Uterus (tissue), 4 donors: ENCODE measurements around the gene PTGIS. TPM values are rescaled to one million over a fixed set of nuclear protein-coding genes. Genes with fewer than 3 reads are reported as not detected.

Experiments used
- DNase-seq, 2 donors: peaks; one replicate each; pipeline ENCODE4 v3.0.0-alpha.2; 2019 to 2020
- H3K27ac ChIP-seq, 2 donors: fragments of 200-600 bp; sonication (generic); 1 replicate in 1 of 2; 2 replicates in 1 of 2; pipeline ENCODE4 v1.5.1; 2016 to 2018
- H3K27me3 ChIP-seq, 2 donors: fragments of 200-600 bp; sonication (generic); one replicate each; pipeline ENCODE4 v1.5.1; 2018 to 2019; ENCODE audit warnings: control low read depth in 1 of 2
- H3K36me3 ChIP-seq, 2 donors: fragments of 200-600 bp; sonication (generic); one replicate each; pipeline ENCODE4 v1.5.1; 2019; ENCODE audit warnings: control low read depth in 1 of 2
- H3K4me1 ChIP-seq, 2 donors: fragments of 200-600 bp; sonication (generic); one replicate each; pipeline ENCODE4 v1.5.1; 2018 to 2019; ENCODE audit warnings: control low read depth in 1 of 2
- H3K4me3 ChIP-seq, 2 donors: fragments of 200-600 bp; sonication (generic); 1 replicate in 1 of 2; 2 replicates in 1 of 2; pipeline ENCODE4 v1.5.1; 2018 to 2019; ENCODE audit warnings: mild to moderate bottlenecking in 1 of 2
- H3K9me3 ChIP-seq, 2 donors: fragments of 200-600 bp; sonication (generic); one replicate each; pipeline ENCODE4 v1.5.1; 2019; ENCODE audit warnings: control low read depth in 1 of 2
- POLR2A ChIP-seq, 2 donors: fragments of 450-650 bp; IDR thresholded peaks; one replicate each; pipeline ENCODE4 v1.6.1; 2016; ENCODE audit warnings: antibody characterized with exemption in 2 of 2, mild to moderate bottlenecking in 1 of 2, moderate library complexity in 1 of 2
- intact Hi-C: fragments of 100-400 bp; cut with DNase I; formaldehyde crosslinking; loops from one replicate; pipeline ENCODE4 v1.15.1; 2023; ENCODE audit warnings: low total_unique reads
- total RNA-seq, 4 donors: library from RNA; depleted of rRNA in 3 of 4; stranded (reverse); fragments of >200 nt in 3 of 4; gene quantifications; one replicate each; pipeline versions ENCODE4 v1.1.0 to v1.2.4, GENCODE V29; 2014 to 2023
- TF ChIP-seq, protein P1 (sequence below), 4 experiments: fragments of 200-600 bp in 2 of 4; fragments of 450-650 bp in 2 of 4; sonication (generic) in 2 of 4; IDR thresholded peaks; one replicate each; pipeline ENCODE4 v1.5.1; 2016 to 2019; ENCODE audit warnings: antibody characterized with exemption in 4 of 4, mild to moderate bottlenecking in 2 of 4, moderate library complexity in 1 of 4
- donor health status: DM: yes; HTN: yes; CAD: no.

PTGIS gene
- total RNA-seq, 4 donors from 2014 or later, result 64.7 to 460 (median 140) TPM

- H3K4me3 ChIP-seq, result no peak overlapping the region
- no peak for TF ChIP-seq POLR2A (IDR thresholded peaks at IDR 0.05)
- TF ChIP-seq, protein P1, sequence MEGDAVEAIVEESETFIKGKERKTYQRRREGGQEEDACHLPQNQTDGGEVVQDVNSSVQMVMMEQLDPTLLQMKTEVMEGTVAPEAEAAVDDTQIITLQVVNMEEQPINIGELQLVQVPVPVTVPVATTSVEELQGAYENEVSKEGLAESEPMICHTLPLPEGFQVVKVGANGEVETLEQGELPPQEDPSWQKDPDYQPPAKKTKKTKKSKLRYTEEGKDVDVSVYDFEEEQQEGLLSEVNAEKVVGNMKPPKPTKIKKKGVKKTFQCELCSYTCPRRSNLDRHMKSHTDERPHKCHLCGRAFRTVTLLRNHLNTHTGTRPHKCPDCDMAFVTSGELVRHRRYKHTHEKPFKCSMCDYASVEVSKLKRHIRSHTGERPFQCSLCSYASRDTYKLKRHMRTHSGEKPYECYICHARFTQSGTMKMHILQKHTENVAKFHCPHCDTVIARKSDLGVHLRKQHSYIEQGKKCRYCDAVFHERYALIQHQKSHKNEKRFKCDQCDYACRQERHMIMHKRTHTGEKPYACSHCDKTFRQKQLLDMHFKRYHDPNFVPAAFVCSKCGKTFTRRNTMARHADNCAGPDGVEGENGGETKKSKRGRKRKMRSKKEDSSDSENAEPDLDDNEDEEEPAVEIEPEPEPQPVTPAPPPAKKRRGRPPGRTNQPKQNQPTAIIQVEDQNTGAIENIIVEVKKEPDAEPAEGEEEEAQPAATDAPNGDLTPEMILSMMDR (IDR thresholded peaks at IDR 0.05), result no peak
- no peaks in the 10 kb centered on the region for H3K27me3 ChIP-seq
- H3K36me3 ChIP-seq, result no peaks in the 10 kb centered on the region
- intact Hi-C loops, result no loop called here
- H3K4me1 ChIP-seq, result no peaks in the 10 kb centered on the region
- H3K9me3 ChIP-seq, result no peaks in the 10 kb centered on the region
- DNase-seq, result no peak
- H3K27ac ChIP-seq, result no peak overlapping the region
These were observed 107.8 kb downstream of the PTGIS start for GRCh38 chr20:49460131-49460530.

DNA sequence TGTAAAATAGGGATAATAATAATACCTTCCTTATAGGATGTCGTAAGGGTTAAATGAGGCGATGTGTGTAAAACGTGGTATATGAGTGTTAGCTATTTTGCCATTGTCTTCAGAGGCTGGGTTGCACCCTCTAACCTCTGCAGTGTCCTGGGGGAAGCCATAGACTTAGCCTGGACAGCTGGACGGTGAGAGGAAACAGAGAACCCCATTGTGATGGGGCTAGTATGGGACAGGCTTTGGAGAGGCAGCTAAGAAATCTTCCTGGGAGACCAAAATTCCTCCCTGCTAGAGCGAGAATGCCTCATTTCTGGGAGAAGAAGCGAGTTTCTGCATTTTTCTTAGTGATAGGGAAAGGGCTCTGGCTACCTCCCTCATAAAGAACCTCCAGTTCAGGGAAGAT is 108.3 kb downstream of the PTGIS start:
- TF ChIP-seq, protein P1 (IDR thresholded peaks at IDR 0.05), result no peak
- no peak for TF ChIP-seq POLR2A (IDR thresholded peaks at IDR 0.05)
- Histone ChIP-seq H3K27me3 (no peaks in the 10 kb centered on the region), H3K4me3 (no peak overlapping the region), H3K4me1 (no peaks in the 10 kb centered on the region), H3K9me3 (no peaks in the 10 kb centered on the region), H3K36me3 (no peaks in the 10 kb centered on the region), H3K27ac (no peak overlapping the region)
- DNase-seq, result no peak
- intact Hi-C loops, result no loop called here

GRCh38 chr20:49457444-49457843 is 110.5 kb downstream of the PTGIS start:
- H3K9me3 ChIP-seq, result no peaks in the 10 kb centered on the region
- H3K4me3 ChIP-seq, result no peak overlapping the region
- peaks cover 0 to 1% of the 10 kb centered on the region in 2 donors for H3K4me1 ChIP-seq
- H3K27ac ChIP-seq, result no peak overlapping the region
- no peaks in the 10 kb centered on the region for H3K27me3 ChIP-seq
- no peak for DNase-seq
- no peak for TF ChIP-seq POLR2A (IDR thresholded peaks at IDR 0.05)
- TF ChIP-seq, protein P1 (IDR thresholded peaks at IDR 0.05), result no peak
- H3K36me3 ChIP-seq, result no peaks in the 10 kb centered on the region
- intact Hi-C loops, result no loop called here

- Histone ChIP-seq H3K36me3 (no peaks in the 10 kb centered on the region), H3K9me3 (no peaks in the 10 kb centered on the region), H3K27ac (no peak overlapping the region), H3K4me1 (peaks cover 0 to 9% of the 10 kb centered on the region in 2 donors), H3K27me3 (no peaks in the 10 kb centered on the region), H3K4me3 (no peak overlapping the region)
- no peak for DNase-seq
- intact Hi-C loops, result no loop called here
- no peak for TF ChIP-seq POLR2A (IDR thresholded peaks at IDR 0.05)
- TF ChIP-seq, protein P1 (IDR thresholded peaks at IDR 0.05), result no peak
These were observed 111.3 kb downstream of the PTGIS start for GRCh38 chr20:49456646-49457045.

- Histone ChIP-seq H3K27ac (no peak overlapping the region), H3K4me1 (peaks cover 0 to 9% of the 10 kb centered on the region in 2 donors), H3K27me3 (no peaks in the 10 kb centered on the region), H3K9me3 (no peaks in the 10 kb centered on the region), H3K36me3 (no peaks in the 10 kb centered on the region), H3K4me3 (no peak overlapping the region)
- TF ChIP-seq POLR2A (IDR thresholded peaks at IDR 0.05), result no peak
- TF ChIP-seq, protein P1 (IDR thresholded peaks at IDR 0.05), result no peak
- no peak for DNase-seq
- intact Hi-C loops, result no loop called here
These were observed 112.2 kb downstream of the PTGIS start for GRCh38 chr20:49455691-49456090.

Other genes starting within 250 kb of the PTGIS start
- 10 to 100 TPM in 2 of 4 donors, 1 to 10 TPM in 1, under 1 TPM in 1; 0.29 to 32.5 (median 7.0) TPM for gene KCNB1, start 85.5 kb downstream of the PTGIS start, total RNA-seq
- 10 to 100 TPM; 13.5 to 59.0 (median 25.0) TPM for gene B4GALT5, start 145.7 kb upstream of the PTGIS start, total RNA-seq
- gene SLC9A8, start 244.7 kb upstream of the PTGIS start, total RNA-seq, result 10 to 100 TPM in 1 of 4 donors, 1 to 10 TPM in 3; 1.3 to 12.8 (median 4.3) TPM